Activated T-helper 1 cell treated with Interleukin-2 at 50 U/mL for 16 hours (primary cell): Measurements from ENCODE around the gene COPZ2.
"Not testable (repeated sequence)": the region's sequence is repeated elsewhere in the genome, so short reads cannot be mapped to it uniquely, and the experiment has no call there.

Source experiments
- DNase-seq: peaks from one replicate; pipeline ENCODE4 v3.0.0-alpha.2; 2020; ENCODE audit warnings: low read depth

COPZ2 gene

GRCh38 chr17:48037036-48037837 lies at the start of gene COPZ2:
Gene COPZ2, minus strand, starts transcription at chr17:48037797. Its CDS starts 20 bp downstream, at chr17:48037777.
- DNase-seq, result peak; percentile 52

GRCh38 chr17:48084932-48085331 lies 47.3 kb upstream of the COPZ2 start:
- DNase-seq, result no peak

- DNase-seq, result no peak
These were observed 44.3 kb upstream of the COPZ2 start for GRCh38 chr17:48081858-48082257.

GRCh38 chr17:48077152-48077551 lies 39.6 kb upstream of the COPZ2 start:
- not testable (repeated sequence) for DNase-seq

GRCh38 chr17:48074322-48075081 lies 36.9 kb upstream of the COPZ2 start:
- DNase-seq, result peak; percentile 43

GRCh38 chr17:48073566-48074094 lies 36.0 kb upstream of the COPZ2 start:
- DNase-seq, result not testable (repeated sequence)

- DNase-seq, result not testable (repeated sequence)
These were observed 35.2 kb upstream of the COPZ2 start for GRCh38 chr17:48072811-48073210.

- no peak for DNase-seq
These were observed 34.1 kb upstream of the COPZ2 start for GRCh38 chr17:48071654-48072053.

GRCh38 chr17:48070195-48070594 lies 32.6 kb upstream of the COPZ2 start:
- DNase-seq, result no peak

GRCh38 chr17:48068491-48068961 lies 30.9 kb upstream of the COPZ2 start:
- no peak for DNase-seq

GRCh38 chr17:48067808-48068207 lies 30.2 kb upstream of the COPZ2 start:
- not testable (repeated sequence) for DNase-seq

GRCh38 chr17:48067245-48067644 lies 29.6 kb upstream of the COPZ2 start:
- DNase-seq, result no peak

GRCh38 chr17:48066656-48067055 lies 29.1 kb upstream of the COPZ2 start:
- no peak for DNase-seq

GRCh38 chr17:48066192-48066591 lies 28.6 kb upstream of the COPZ2 start:
- no peak for DNase-seq

- DNase-seq, result no peak
These were observed 27.0 kb upstream of the COPZ2 start for GRCh38 chr17:48064638-48065037.

- DNase-seq, result no peak
These were observed 24.7 kb upstream of the COPZ2 start for GRCh38 chr17:48062273-48062672.

GRCh38 chr17:48060249-48060648 lies 22.7 kb upstream of the COPZ2 start:
- no peak for DNase-seq

- DNase-seq, result no peak
These were observed 21.6 kb upstream of the COPZ2 start for GRCh38 chr17:48059125-48059668.

GRCh38 chr17:48058393-48059124 lies 21.0 kb upstream of the COPZ2 start:
- DNase-seq, result no peak

- no peak for DNase-seq
These were observed 20.0 kb upstream of the COPZ2 start for GRCh38 chr17:48057626-48058025.

- no peak for DNase-seq
These were observed 19.3 kb upstream of the COPZ2 start for GRCh38 chr17:48056879-48057278.

GRCh38 chr17:48056246-48056745 lies 18.7 kb upstream of the COPZ2 start:
- no peak for DNase-seq
